Lower leg skin (tissue), 3 donors: ENCODE measurements around the gene C11orf21.

Experiments used
- POLR2A ChIP-seq, 2 donors: fragments of 450-650 bp; IDR thresholded peaks; one replicate each; pipeline ENCODE4 v1.6.1; 2016 to 2017; ENCODE audit warnings: antibody characterized with exemption in 2 of 2, mild to moderate bottlenecking in 1 of 2, moderate library complexity in 1 of 2
- TF ChIP-seq, protein P1 (sequence below), 3 donors: fragments of 450-650 bp; IDR thresholded peaks; one replicate each; pipeline ENCODE4 v1.5.1; 2016; ENCODE audit warnings: antibody characterized with exemption in 3 of 3, mild to moderate bottlenecking in 3 of 3, moderate library complexity in 2 of 3

DNA sequence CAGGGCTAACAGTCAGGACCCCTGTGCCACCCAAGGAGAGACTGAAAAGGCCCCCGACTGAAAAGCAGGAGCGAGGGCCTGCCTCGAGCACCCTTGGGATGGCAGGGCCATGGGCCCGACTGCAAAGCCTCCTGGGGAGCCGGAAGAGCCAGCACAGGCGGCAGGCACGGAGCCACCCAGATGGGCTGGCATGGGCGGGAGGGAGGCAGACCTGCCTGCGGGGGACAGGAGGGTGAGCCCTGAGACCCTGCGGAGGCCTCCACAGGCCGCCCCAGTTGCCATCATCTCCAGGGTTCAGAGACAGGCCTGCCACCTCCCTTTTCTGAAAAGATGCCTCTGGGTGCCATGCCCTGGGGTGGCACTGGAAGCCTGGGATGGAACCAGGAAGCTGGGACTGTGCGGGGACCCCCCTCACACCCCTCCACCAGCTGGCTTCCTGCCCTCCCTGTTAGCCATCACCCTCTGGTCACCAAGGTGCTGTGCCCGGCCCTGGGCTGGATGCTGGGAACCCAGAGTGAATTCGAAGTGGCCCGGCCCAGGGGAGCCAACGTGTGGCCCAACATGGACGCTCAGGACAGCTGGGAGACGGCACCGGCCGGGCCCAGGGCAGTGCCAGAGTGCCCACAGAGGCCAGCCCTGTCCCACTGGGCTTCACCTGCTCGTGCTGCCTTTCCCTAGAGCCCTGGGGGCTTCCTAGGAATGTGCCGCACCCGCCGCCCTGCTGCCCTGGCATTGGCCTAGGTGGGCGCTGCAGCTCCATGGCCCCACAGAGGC lies 13.9 kb upstream of the C11orf21 start:
- TF ChIP-seq POLR2A (IDR thresholded peaks at IDR 0.05): no peak
- TF ChIP-seq, protein P1, sequence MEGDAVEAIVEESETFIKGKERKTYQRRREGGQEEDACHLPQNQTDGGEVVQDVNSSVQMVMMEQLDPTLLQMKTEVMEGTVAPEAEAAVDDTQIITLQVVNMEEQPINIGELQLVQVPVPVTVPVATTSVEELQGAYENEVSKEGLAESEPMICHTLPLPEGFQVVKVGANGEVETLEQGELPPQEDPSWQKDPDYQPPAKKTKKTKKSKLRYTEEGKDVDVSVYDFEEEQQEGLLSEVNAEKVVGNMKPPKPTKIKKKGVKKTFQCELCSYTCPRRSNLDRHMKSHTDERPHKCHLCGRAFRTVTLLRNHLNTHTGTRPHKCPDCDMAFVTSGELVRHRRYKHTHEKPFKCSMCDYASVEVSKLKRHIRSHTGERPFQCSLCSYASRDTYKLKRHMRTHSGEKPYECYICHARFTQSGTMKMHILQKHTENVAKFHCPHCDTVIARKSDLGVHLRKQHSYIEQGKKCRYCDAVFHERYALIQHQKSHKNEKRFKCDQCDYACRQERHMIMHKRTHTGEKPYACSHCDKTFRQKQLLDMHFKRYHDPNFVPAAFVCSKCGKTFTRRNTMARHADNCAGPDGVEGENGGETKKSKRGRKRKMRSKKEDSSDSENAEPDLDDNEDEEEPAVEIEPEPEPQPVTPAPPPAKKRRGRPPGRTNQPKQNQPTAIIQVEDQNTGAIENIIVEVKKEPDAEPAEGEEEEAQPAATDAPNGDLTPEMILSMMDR (IDR thresholded peaks at IDR 0.05): no peak
